Activated CD4-positive, alpha-beta T cell treated with anti-CD3 and anti-CD28 coated beads for 36 hours (primary cell): ENCODE results near the gene MS4A8. TPM values are rescaled to one million over a fixed set of nuclear protein-coding genes. Genes with fewer than 3 reads are reported as not detected.
"Not testable (repeated sequence)": the region's sequence is repeated elsewhere in the genome, so short reads cannot be mapped to it uniquely, and the experiment has no call there.

Experiments used
- ATAC-seq: fragments of 200-7000 bp; cut with Tn5 transposase; one replicate; pipeline ENCODE4 v1.10.0; 2021; ENCODE audit warnings: mild to moderate bottlenecking, moderate library complexity
- CTCF ChIA-PET: fragments of 350-600 bp; sonication (Branson Sonifier 250); formaldehyde crosslinking; loops from one replicate; lab custom pipeline; 2021; ENCODE audit warnings: antibody characterized with exemption; lab: Charles Lee
- POLR2A ChIA-PET: fragments of 350-600 bp; sonication (Branson Sonifier 250); formaldehyde crosslinking; loops from one replicate; lab custom pipeline; 2021; ENCODE audit warnings: antibody characterized with exemption, inconsistent platforms; lab: Charles Lee
- DNase-seq: peaks from one replicate; pipeline ENCODE4 v3.0.0-alpha.2; 2020
- H3K27ac Mint-ChIP-seq: one replicate; pipeline ENCODE4 v1.8.0; 2021; ENCODE audit warnings: mixed read lengths
- H3K27me3 Mint-ChIP-seq: one replicate; pipeline ENCODE4 v1.8.0; 2021; ENCODE audit warnings: mixed read lengths
- H3K36me3 Mint-ChIP-seq: one replicate; pipeline ENCODE4 v1.8.0; 2021; ENCODE audit warnings: low read depth, mixed read lengths
- H3K4me1 Mint-ChIP-seq: one replicate; pipeline ENCODE4 v1.8.0; 2021; ENCODE audit warnings: mixed read lengths
- H3K4me3 Mint-ChIP-seq: one replicate; pipeline ENCODE4 v1.8.0; 2021; ENCODE audit warnings: mild to moderate bottlenecking, moderate library complexity, mixed read lengths
- H3K9me3 Mint-ChIP-seq: one replicate; pipeline ENCODE4 v1.8.0; 2021; ENCODE audit warnings: low read depth, mixed read lengths
- intact Hi-C, 2 experiments: fragments of 100-400 bp; cut with DNase I in 1 of 2; cut with micrococcal nuclease in 1 of 2; formaldehyde crosslinking; loops; one replicate each; pipeline versions ENCODE4 v1.14.2 to v1.15.1; 2022 to 2024; cut with DNase I, micrococcal nuclease
- total RNA-seq, 2 experiments: library from RNA; stranded (reverse); gene quantifications; one replicate each; pipeline ENCODE4 v1.2.3, GENCODE V29; 2021

MS4A8 gene
- total RNA-seq, 2 experiments from 2014 or later, result not detected

GRCh38 chr11:60754887-60755286 lies 55.5 kb downstream of the MS4A8 start:
- intact Hi-C loops, result no loop called here
- no peak for ATAC-seq
- Mint-ChIP-seq H3K27me3 (peaks cover 23% of the 10 kb centered on the region), H3K9me3 (no peaks in the 10 kb centered on the region), H3K4me3 (no peak overlapping the region), H3K36me3 (no peaks in the 10 kb centered on the region), H3K4me1 (no peaks in the 10 kb centered on the region), H3K27ac (no peak overlapping the region)
- DNase-seq, result no peak
- CTCF ChIA-PET, result interaction anchor here (2.6 kb wide), 1 partner anchor 9 kb away, joined by 19 read pairs; no protein-coding TSS in a partner anchor
- POLR2A ChIA-PET, result no interaction called here

GRCh38 chr11:60756307-60757032 lies 57.1 kb downstream of the MS4A8 start, which contains the start of gene MS4A15:
Gene MS4A15, plus strand, starts transcription at chr11:60756867. Its CDS starts 6,867 bp downstream, at chr11:60763734.
- DNase-seq (no peak), ATAC-seq (no peak)
- Mint-ChIP-seq H3K27ac (no peak within 1 kb of the TSS), H3K36me3 (no peaks in the 10 kb centered on the region), H3K9me3 (no peaks in the 10 kb centered on the region), H3K4me1 (no peaks in the 10 kb centered on the region), H3K27me3 (peaks cover 24% of the 10 kb centered on the region), H3K4me3 (no peak within 1 kb of the TSS)
- ChIA-PET CTCF (interaction anchor here (0.8 kb wide), 1 partner anchor 10 kb away, joined by 3 read pairs; no protein-coding TSS in a partner anchor), POLR2A (no interaction called here)
- intact Hi-C loops, result no loop called here

- peaks cover 19% of the 10 kb centered on the region for H3K27me3 Mint-ChIP-seq
- intact Hi-C loops, result no loop called here
- H3K27ac Mint-ChIP-seq, result no peak overlapping the region
- no peak for ATAC-seq
- no peaks in the 10 kb centered on the region for H3K36me3 Mint-ChIP-seq
- H3K9me3 Mint-ChIP-seq, result no peaks in the 10 kb centered on the region
- H3K4me3 Mint-ChIP-seq, result no peak overlapping the region
- ChIA-PET CTCF (no interaction called here), POLR2A (no interaction called here)
- H3K4me1 Mint-ChIP-seq, result no peaks in the 10 kb centered on the region
- no peak for DNase-seq
Observed at GRCh38 chr11:60757231-60757800, 57.9 kb downstream of the MS4A8 start.

- H3K27ac Mint-ChIP-seq, POLR2A ChIA-PET, H3K4me1 Mint-ChIP-seq, H3K4me3 Mint-ChIP-seq, intact Hi-C loops, ATAC-seq, DNase-seq, H3K36me3 Mint-ChIP-seq, H3K9me3 Mint-ChIP-seq: not testable (repeated sequence)
- CTCF ChIA-PET, result interaction anchor here (0.8 to 1.3 kb wide), 2 partner anchors 9 to 57 kb away, joined by 3 to 6 read pairs; no protein-coding TSS in a partner anchor
- peaks cover 17% of the 10 kb centered on the region for H3K27me3 Mint-ChIP-seq
Observed at GRCh38 chr11:60758671-60759070, 59.3 kb downstream of the MS4A8 start.

GRCh38 chr11:60759438-60760225 lies 60.2 kb downstream of the MS4A8 start:
- H3K27ac Mint-ChIP-seq, DNase-seq, H3K4me1 Mint-ChIP-seq, H3K9me3 Mint-ChIP-seq, H3K4me3 Mint-ChIP-seq, H3K36me3 Mint-ChIP-seq, ATAC-seq, POLR2A ChIA-PET, intact Hi-C loops: not testable (repeated sequence)
- CTCF ChIA-PET, result interaction anchor here (0.7 to 8.6 kb wide), 2 partner anchors 18 to 63 kb away, joined by 3 to 105 read pairs; no protein-coding TSS in a partner anchor
- peaks cover 22% of the 10 kb centered on the region for H3K27me3 Mint-ChIP-seq

GRCh38 chr11:60761436-60762190 lies 62.2 kb downstream of the MS4A8 start:
- Mint-ChIP-seq H3K27me3 (peaks cover 28% of the 10 kb centered on the region), H3K9me3 (no peaks in the 10 kb centered on the region), H3K4me3 (no peak overlapping the region), H3K4me1 (peaks cover 8% of the 10 kb centered on the region), H3K36me3 (no peaks in the 10 kb centered on the region), H3K27ac (no peak overlapping the region)
- DNase-seq (no peak), ATAC-seq (no peak)
- intact Hi-C loops, result no loop called here
- POLR2A ChIA-PET, result no interaction called here
- CTCF ChIA-PET, result interaction anchor here (0.6 to 8.6 kb wide), 10 partner anchors 8 to 427 kb away, joined by 3 to 105 read pairs (median 4); no protein-coding TSS in a partner anchor

- Mint-ChIP-seq H3K27me3 (peaks cover 29% of the 10 kb centered on the region), H3K27ac (no peak overlapping the region), H3K36me3 (no peaks in the 10 kb centered on the region), H3K4me1 (peaks cover 8% of the 10 kb centered on the region), H3K9me3 (no peaks in the 10 kb centered on the region), H3K4me3 (no peak overlapping the region)
- DNase-seq (no peak), ATAC-seq (peak; percentile 45)
- ChIA-PET POLR2A (no interaction called here), CTCF (interaction anchor here (0.7 to 8.6 kb wide), 14 partner anchors 8 to 491 kb away, joined by 3 to 105 read pairs (median 4); partner anchors contain the start of gene MS4A10)
- intact Hi-C loops, result no loop called here
Observed at GRCh38 chr11:60762851-60763691, 63.7 kb downstream of the MS4A8 start.

- no peaks in the 10 kb centered on the region for H3K9me3 Mint-ChIP-seq
- H3K36me3 Mint-ChIP-seq, result no peaks in the 10 kb centered on the region
- intact Hi-C loops, result no loop called here
- peaks cover 27% of the 10 kb centered on the region for H3K27me3 Mint-ChIP-seq
- ChIA-PET CTCF (interaction anchor here (0.5 to 8.6 kb wide), 13 partner anchors 10 to 803 kb away, joined by 3 to 105 read pairs (median 4); no protein-coding TSS in a partner anchor), POLR2A (no interaction called here)
- DNase-seq (no peak), ATAC-seq (no peak)
- H3K4me1 Mint-ChIP-seq, result peaks cover 8% of the 10 kb centered on the region
- no peak overlapping the region for H3K27ac Mint-ChIP-seq
- H3K4me3 Mint-ChIP-seq, result no peak overlapping the region
Observed at GRCh38 chr11:60763692-60764369, 64.4 kb downstream of the MS4A8 start.

- intact Hi-C loops, result no loop called here
- POLR2A ChIA-PET, result no interaction called here
- peaks cover 22% of the 10 kb centered on the region for H3K27me3 Mint-ChIP-seq
- ATAC-seq (no peak), DNase-seq (no peak)
- no peaks in the 10 kb centered on the region for H3K36me3 Mint-ChIP-seq
- H3K4me3 Mint-ChIP-seq, result no peak overlapping the region
- no peaks in the 10 kb centered on the region for H3K9me3 Mint-ChIP-seq
- H3K27ac Mint-ChIP-seq, result no peak overlapping the region
- CTCF ChIA-PET, result interaction anchor here (0.7 to 8.6 kb wide), 8 partner anchors 11 to 437 kb away, joined by 3 to 105 read pairs (median 4); no protein-coding TSS in a partner anchor
- peaks cover 8% of the 10 kb centered on the region for H3K4me1 Mint-ChIP-seq
Observed at GRCh38 chr11:60764879-60765278, 65.5 kb downstream of the MS4A8 start.

GRCh38 chr11:60765355-60765754 lies 65.9 kb downstream of the MS4A8 start:
- ATAC-seq (no peak), DNase-seq (no peak)
- Mint-ChIP-seq H3K4me3 (no peak overlapping the region), H3K27ac (no peak overlapping the region), H3K4me1 (peaks cover 8% of the 10 kb centered on the region), H3K9me3 (no peaks in the 10 kb centered on the region), H3K36me3 (no peaks in the 10 kb centered on the region), H3K27me3 (peaks cover 17% of the 10 kb centered on the region)
- intact Hi-C loops, result no loop called here
- ChIA-PET CTCF (interaction anchor here (0.7 to 8.6 kb wide), 6 partner anchors 11 to 437 kb away, joined by 3 to 105 read pairs (median 4); no protein-coding TSS in a partner anchor), POLR2A (no interaction called here)
